Adrenal gland (tissue), 12 donors: Measurements from ENCODE around the gene SH3BP2. TPM values are rescaled to one million over a fixed set of nuclear protein-coding genes. Genes with fewer than 3 reads are reported as not detected.

Experiments used
- DNase-seq, 7 donors: peaks; one replicate each; pipeline ENCODE4 v3.0.0-alpha.2; 2019 to 2020
- H3K27ac ChIP-seq, 5 donors: fragments of 200-600 bp; sonication (generic) in 4 of 5; 1 replicate in 3 of 5; 2 replicates in 2 of 5; pipeline versions ENCODE4 v1.5.1 to v1.8.0; 2016 to 2020; ENCODE audit warnings: mild to moderate bottlenecking in 1 of 5
- H3K27me3 ChIP-seq: fragments of 200-600 bp; 2 replicates; pipeline ENCODE4 v1.8.0; 2021
- H3K36me3 ChIP-seq, 2 donors: fragments of 200-600 bp; replicated peaks in 1 of 2; 1 replicate in 1 of 2; 2 replicates in 1 of 2; pipeline versions ENCODE4 v1.5.1 to v1.8.0; 2018 to 2022
- H3K4me1 ChIP-seq, 2 donors: fragments of 200-600 bp; replicated peaks in 1 of 2; 1 replicate in 1 of 2; 2 replicates in 1 of 2; pipeline versions ENCODE4 v1.5.1 to v1.8.0; 2018 to 2021
- H3K4me3 ChIP-seq, 4 donors: fragments of 200-600 bp; sonication (generic) in 3 of 4; one replicate each; pipeline ENCODE4 v1.5.1; 2016 to 2018
- H3K9me3 ChIP-seq, 3 donors: fragments of 200-600 bp; sonication (generic) in 1 of 3; replicated peaks in 1 of 3; 1 replicate in 2 of 3; 2 replicates in 1 of 3; pipeline versions ENCODE4 v1.5.1 to v1.8.0; 2016 to 2021
- POLR2A ChIP-seq, 2 donors: fragments of 450-650 bp; IDR thresholded peaks; one replicate each; pipeline ENCODE4 v1.6.1; 2017; ENCODE audit warnings: antibody characterized with exemption in 2 of 2, mild to moderate bottlenecking in 2 of 2, moderate library complexity in 1 of 2
- WGBS, 4 donors: extraction: QIAGEN DNeasy Blood & Tissue Kit in 2 of 4; methylation state at CpG; one replicate each; pipeline versions ENCODE4 v1.1.5 to v1.1.7; 2013 to 2017; 5-methylcytosine and 5-hydroxymethylcytosine counted together
- intact Hi-C, 2 donors: fragments of 100-400 bp; cut with DNase I; formaldehyde crosslinking; loops; one replicate each; pipeline versions ENCODE4 v1.14.1 to v1.15.0; 2022 to 2023
- polyA plus RNA-seq, 3 donors: library from polyadenylated mRNA; stranded (reverse); fragments of 200-250 nt in 2 of 3; fragments of 350-450 nt in 1 of 3; fragmentation: Illumina TruSeq in 1 of 3; extraction: RNeasy Lipid Tissue Mini Kit (QIAGEN cat#74804) in 1 of 3; gene quantifications; one replicate each; pipeline ENCODE4 v1.2.3, GENCODE V29; 2013 to 2014
- total RNA-seq, 9 donors: library from RNA; depleted of rRNA in 4 of 9; stranded (reverse); fragments of >200 nt in 4 of 9; fragments of 120-200 nt in 1 of 9; fragmentation: NEBNext Ultra II Directional in 1 of 9; extraction: Animal tissue kit (Norgen Biotek cat#: 25700) in 1 of 9; gene quantifications; one replicate each; pipeline versions ENCODE4 v1.1.0 to v1.2.4, GENCODE V29; 2013 to 2023
- TF ChIP-seq, protein P1 (sequence below), 6 experiments: fragments of 450-650 bp in 4 of 6; fragments of 200-600 bp in 2 of 6; sonication (generic) in 1 of 6; IDR thresholded peaks; 1 replicate in 5 of 6; 2 replicates in 1 of 6; pipeline versions ENCODE4 v1.5.1 to v1.8.0; 2016 to 2021; ENCODE audit warnings: antibody characterized with exemption in 6 of 6, mild to moderate bottlenecking in 2 of 6, moderate library complexity in 1 of 6
- donor health status: healthy with polysubstance abuse.
- donor health status: Bipolar disorder and iron deficiency.
- donor health status: DM: yes; HTN: yes; CAD: no.
- donor health status: DM: no; HTN: no; CAD: no.
- donor health status: DM: no; HTN: no; CAD: no.
- donor health status: DM: yes; HTN: yes; CAD: no.

SH3BP2 gene
- total and polyA plus RNA-seq, 12 donors: 7.7 to 160 (median 36.3) TPM

GRCh38 chr4:2804449-2804972 is 11.6 kb downstream of the SH3BP2 start:
- Histone ChIP-seq H3K4me1 (peaks cover 39 to 76% of the 10 kb centered on the region in 2 donors), H3K27ac (peak overlapping the region in 2 of 5 donors; percentile 7 to 84), H3K4me3 (no peak overlapping the region), H3K27me3 (no peaks in the 10 kb centered on the region), H3K9me3 (no peaks in the 10 kb centered on the region), H3K36me3 (no peaks in the 10 kb centered on the region)
- intact Hi-C loops: no loop called here
- WGBS, 4 donors: 80 to 89% (median 89%) methylated on average over 1 to 10 of the region's 10 CpGs
- peak in 2 of 7 donors; percentile 4 to 14 for DNase-seq
- TF ChIP-seq POLR2A (IDR thresholded peaks at IDR 0.05): no peak
- TF ChIP-seq, protein P1, sequence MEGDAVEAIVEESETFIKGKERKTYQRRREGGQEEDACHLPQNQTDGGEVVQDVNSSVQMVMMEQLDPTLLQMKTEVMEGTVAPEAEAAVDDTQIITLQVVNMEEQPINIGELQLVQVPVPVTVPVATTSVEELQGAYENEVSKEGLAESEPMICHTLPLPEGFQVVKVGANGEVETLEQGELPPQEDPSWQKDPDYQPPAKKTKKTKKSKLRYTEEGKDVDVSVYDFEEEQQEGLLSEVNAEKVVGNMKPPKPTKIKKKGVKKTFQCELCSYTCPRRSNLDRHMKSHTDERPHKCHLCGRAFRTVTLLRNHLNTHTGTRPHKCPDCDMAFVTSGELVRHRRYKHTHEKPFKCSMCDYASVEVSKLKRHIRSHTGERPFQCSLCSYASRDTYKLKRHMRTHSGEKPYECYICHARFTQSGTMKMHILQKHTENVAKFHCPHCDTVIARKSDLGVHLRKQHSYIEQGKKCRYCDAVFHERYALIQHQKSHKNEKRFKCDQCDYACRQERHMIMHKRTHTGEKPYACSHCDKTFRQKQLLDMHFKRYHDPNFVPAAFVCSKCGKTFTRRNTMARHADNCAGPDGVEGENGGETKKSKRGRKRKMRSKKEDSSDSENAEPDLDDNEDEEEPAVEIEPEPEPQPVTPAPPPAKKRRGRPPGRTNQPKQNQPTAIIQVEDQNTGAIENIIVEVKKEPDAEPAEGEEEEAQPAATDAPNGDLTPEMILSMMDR (IDR thresholded peaks at IDR 0.05): no peak

GRCh38 chr4:2804973-2805501 is 12.2 kb downstream of the SH3BP2 start:
- peak in 1 of 7 donors; percentile 15 for DNase-seq
- WGBS, 4 donors: 74 to 84% (median 79%) methylated on average over 11 to 13 of the region's 13 CpGs; no CpG with 5 or more reads in 1 of the 4 donors
- H3K4me1 ChIP-seq: peaks cover 39 to 75% of the 10 kb centered on the region in 2 donors

DNA sequence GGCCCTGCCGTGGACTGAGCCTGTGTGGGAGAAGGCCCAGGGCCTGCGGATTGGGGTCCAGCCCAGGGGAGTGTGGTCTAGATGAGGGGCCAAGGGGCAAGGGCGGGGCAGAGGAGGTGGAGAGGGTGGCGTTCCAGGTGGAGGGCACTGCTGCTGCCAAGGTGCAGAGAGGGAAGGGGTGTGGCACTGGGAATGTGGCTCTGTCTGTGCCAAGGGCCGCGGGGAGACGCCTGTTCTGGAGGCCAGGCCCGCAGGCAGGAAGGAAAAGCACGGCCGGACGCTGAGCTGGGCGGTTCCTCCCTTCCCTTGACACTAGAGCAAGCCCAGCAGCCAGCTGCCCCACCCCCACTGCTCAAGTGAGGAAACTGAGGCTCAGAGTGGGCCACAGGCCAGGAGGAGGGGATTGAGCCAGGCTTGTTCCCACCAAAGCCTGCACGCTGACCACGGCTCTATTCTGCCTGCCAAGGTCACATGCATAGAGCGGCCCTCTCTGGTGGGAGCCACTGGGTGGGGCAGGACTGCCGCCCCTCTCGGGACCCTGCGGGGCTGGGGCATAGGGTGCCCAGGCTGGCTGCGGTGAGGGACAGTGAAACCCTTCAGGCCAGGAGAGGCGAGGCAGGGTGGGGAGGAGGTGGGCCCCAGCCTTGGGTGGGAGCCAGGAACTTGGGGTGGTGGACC is 13.0 kb downstream of the SH3BP2 start:
- no peaks in the 10 kb centered on the region for H3K36me3 ChIP-seq
- peak in 2 of 7 donors; percentile 43 to 66 for DNase-seq
- WGBS, 4 donors: 51 to 80% (median 54%) methylated on average over 11 to 20 of the region's 20 CpGs
- H3K4me3 ChIP-seq: no peak overlapping the region
- intact Hi-C loops: no loop called here
- no peaks in the 10 kb centered on the region for H3K9me3 ChIP-seq
- no peak for TF ChIP-seq POLR2A (IDR thresholded peaks at IDR 0.05)
- TF ChIP-seq, protein P1 (IDR thresholded peaks at IDR 0.05): no peak
- peak overlapping the region in 2 of 5 donors; percentile 63 to 84 for H3K27ac ChIP-seq
- no peaks in the 10 kb centered on the region for H3K27me3 ChIP-seq
- H3K4me1 ChIP-seq: peaks cover 35 to 75% of the 10 kb centered on the region in 2 donors

More at GRCh38 chr4:2804973-2805501, 12.2 kb downstream of the SH3BP2 start:
- Histone ChIP-seq H3K9me3 (no peaks in the 10 kb centered on the region), H3K27me3 (no peaks in the 10 kb centered on the region), H3K4me3 (no peak overlapping the region), H3K36me3 (no peaks in the 10 kb centered on the region), H3K27ac (peak overlapping the region in 2 of 5 donors; percentile 63 to 84)
- TF ChIP-seq, protein P1 (IDR thresholded peaks at IDR 0.05): no peak
- TF ChIP-seq POLR2A (IDR thresholded peaks at IDR 0.05): no peak
- intact Hi-C loops: no loop called here
